Panc1 (cell line): ENCODE data around the gene UBE2D4. TPM values are rescaled to one million over a fixed set of nuclear protein-coding genes. Genes with fewer than 3 reads are reported as not detected.
"Not testable (repeated sequence)": the region's sequence is repeated elsewhere in the genome, so short reads cannot be mapped to it uniquely, and the experiment has no call there.

ENCODE experiments used
- ATAC-seq: fragments of 200-7000 bp; cut with Tn5 transposase; 2 replicates; pipeline ENCODE4 v1.9.1; 2020; ENCODE audit warnings: mild to moderate bottlenecking, moderate library complexity
- BruUV-seq: library from RNA; stranded (reverse); fragments of 400-500 nt; replicated peaks from 2 replicates; lab custom pipeline; 2021; lab: Mats Ljungman, UMichigan
- CTCF ChIA-PET: fragments of 300-600 bp; sonication (Branson Sonifier 250); formaldehyde crosslinking; loops from one replicate; lab custom pipeline; 2022; ENCODE audit warnings: antibody characterized with exemption; lab: Charles Lee
- POLR2A ChIA-PET: fragments of 300-600 bp; sonication (Branson Sonifier 250); formaldehyde crosslinking; loops from one replicate; lab custom pipeline; 2022; ENCODE audit warnings: antibody characterized with exemption; lab: Charles Lee
- DNase-seq: peaks from one replicate; pipeline ENCODE4 v3.0.0-alpha.2; 2010; ENCODE audit warnings: low read depth, low spot score
- H3K27ac ChIP-seq: 2 replicates; pipeline ENCODE4 v1.5.1; 2011; ENCODE audit warnings: mild to moderate bottlenecking, low read length, inconsistent platforms
- H3K27me3 ChIP-seq: fragments of 200-500 bp; sonication (Bioruptor generic); 2 replicates; pipeline ENCODE4 v1.6.0; 2014; ENCODE audit warnings: low read length, inconsistent platforms; ENCODE audit not compliant: control insufficient read depth, insufficient read depth
- H3K36me3 ChIP-seq: fragments of 200-500 bp; sonication (Bioruptor generic); 2 replicates; pipeline ENCODE4 v1.5.1; 2014; ENCODE audit warnings: inconsistent platforms, mild to moderate bottlenecking, low read length, moderate library complexity; ENCODE audit not compliant: control insufficient read depth, insufficient read depth
- H3K4me1 ChIP-seq: 2 replicates; pipeline ENCODE4 v1.5.1; 2011; ENCODE audit warnings: inconsistent platforms, mild to moderate bottlenecking, low read length, moderate library complexity; ENCODE audit not compliant: control insufficient read depth, insufficient read depth
- H3K4me3 ChIP-seq, 2 experiments: 2 replicates each; pipeline ENCODE4 v1.5.1; 2011 to 2012; ENCODE audit warnings: low read depth in 2 of 2, low read length in 2 of 2, mild to moderate bottlenecking in 2 of 2, inconsistent platforms in 1 of 2, moderate library complexity in 1 of 2
- H3K9me3 ChIP-seq: fragments of 200-500 bp; sonication (Bioruptor generic); 2 replicates; pipeline ENCODE4 v1.5.1; 2014; ENCODE audit warnings: low read depth, mild to moderate bottlenecking, inconsistent platforms, low read length, moderate library complexity; ENCODE audit not compliant: control insufficient read depth, insufficient read depth
- POLR2AphosphoS5 ChIP-seq: IDR thresholded peaks from 2 replicates; pipeline ENCODE4 v1.6.1; 2012; ENCODE audit warnings: mild to moderate bottlenecking, low read depth, low read length, moderate library complexity
- SIN3A ChIP-seq: IDR thresholded peaks from 2 replicates; pipeline ENCODE4 v1.6.1; 2012; ENCODE audit warnings: low read depth, mild to moderate bottlenecking, low read length, moderate library complexity, borderline replicate concordance; ENCODE audit not compliant: insufficient read depth
- TCF7L2 ChIP-seq: IDR thresholded peaks from 2 replicates; pipeline ENCODE4 v1.6.1; 2011; ENCODE audit warnings: mild to moderate bottlenecking, low read depth, low read length, inconsistent platforms
- in situ Hi-C: cut with HindIII; loops from 2 replicates; pipeline ENCODE4 v1.10.0; 2016; ENCODE audit warnings: low sequenced_read_pairs, low pct_unique_long_range_greater_than_20kb
- intact Hi-C: fragments of 100-400 bp; cut with micrococcal nuclease; formaldehyde crosslinking; loops from one replicate; pipeline ENCODE4 v1.10.0; 2022; ENCODE audit not compliant: unreplicated experiment
- total RNA-seq: library from RNA; stranded (reverse); gene quantifications from one replicate; pipeline ENCODE4 v1.2.1, GENCODE V29; 2021; ENCODE audit not compliant: unreplicated experiment
- TF ChIP-seq, protein P1 (sequence below): fragments of 450-650 bp; IDR thresholded peaks from 2 replicates; pipeline ENCODE4 v1.5.1; 2017; ENCODE audit warnings: mild to moderate bottlenecking
- TF ChIP-seq, protein P2 (sequence below), 2 experiments: IDR thresholded peaks; 2 replicates each; pipeline ENCODE4 v1.6.1; 2011 to 2012; ENCODE audit warnings: low read depth in 2 of 2, control low read depth in 1 of 2, low read length in 1 of 2, mild to moderate bottlenecking in 1 of 2, moderate library complexity in 1 of 2; ENCODE audit not compliant: insufficient read depth in 1 of 2

Gene UBE2D4
- total RNA-seq, 1 experiment from 2014 or later = 35.9 TPM

DNA sequence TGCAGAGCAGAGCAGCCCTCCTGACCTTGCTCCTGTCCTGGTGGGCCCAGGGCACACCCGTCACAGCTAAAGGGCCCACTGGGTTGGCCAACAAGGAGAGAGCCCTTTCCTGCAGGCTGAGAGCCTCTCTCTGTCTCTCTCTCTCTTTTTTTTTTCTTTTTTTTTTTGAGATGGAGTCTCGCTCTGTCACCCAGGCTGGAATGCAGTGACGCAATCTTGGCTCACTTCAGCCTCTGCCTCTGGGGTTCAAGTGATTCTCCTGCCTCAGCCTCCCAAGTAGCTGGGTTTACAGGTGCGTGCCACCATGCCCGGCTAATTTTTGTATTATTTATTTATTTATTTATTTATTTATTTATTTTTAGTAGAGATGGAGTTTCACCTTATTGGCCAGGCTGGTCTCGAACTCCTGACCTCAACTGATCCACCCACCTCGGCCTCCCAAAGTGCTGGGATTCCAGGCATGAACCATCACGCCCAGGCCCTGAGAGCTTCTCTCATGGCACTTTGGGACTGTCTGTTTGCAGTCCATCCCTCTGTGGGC is 47.9 kb downstream of the UBE2D4 start:
- H3K9me3 ChIP-seq, H3K27ac ChIP-seq, ATAC-seq, H3K4me3 ChIP-seq, BruUV-seq, H3K27me3 ChIP-seq, CTCF ChIA-PET, in situ Hi-C loops, H3K36me3 ChIP-seq, DNase-seq, H3K4me1 ChIP-seq, intact Hi-C loops: not testable (repeated sequence)
- POLR2A ChIA-PET = interaction anchor here (0.6 kb wide), 1 partner anchor 343 kb away, joined by 8 read pairs; no protein-coding TSS in a partner anchor

DNA sequence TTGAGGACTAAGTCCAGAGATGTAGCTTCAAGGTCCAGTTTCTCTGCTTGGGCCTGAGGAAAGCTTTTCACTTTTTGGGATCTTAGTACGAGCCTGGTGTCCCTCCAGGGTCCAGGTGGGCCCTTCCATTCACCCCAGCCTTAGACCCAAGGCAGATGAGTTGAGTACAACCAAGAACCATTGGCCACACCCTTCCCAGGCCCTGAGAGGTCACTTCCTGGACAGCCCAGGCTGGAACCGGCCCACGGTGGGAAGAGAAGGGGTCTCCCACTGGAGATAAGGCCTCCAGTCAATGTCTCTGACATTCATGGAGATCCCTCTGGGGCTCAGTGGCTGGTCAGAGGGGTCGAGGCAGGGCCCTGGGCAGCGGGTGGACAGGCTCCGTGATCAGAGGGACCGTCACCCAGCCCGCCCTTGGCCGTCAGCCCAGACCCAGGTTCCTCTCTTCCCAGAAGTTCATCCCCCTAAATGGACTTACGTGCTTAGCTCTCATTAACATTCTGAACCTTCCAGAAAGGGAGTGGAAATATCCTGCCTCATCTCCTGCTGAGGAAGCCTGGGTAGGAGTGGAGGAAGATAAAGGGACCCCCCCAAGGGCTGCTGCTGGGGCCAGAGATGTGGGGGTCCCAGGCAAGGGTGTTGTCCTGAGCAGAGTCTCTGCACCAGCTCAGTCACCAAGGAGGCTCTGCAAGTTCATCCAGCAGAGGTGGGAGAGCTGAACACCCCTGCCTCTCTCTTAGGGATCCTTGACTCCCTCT is 48.7 kb downstream of the UBE2D4 start:
- intact Hi-C loops, H3K27ac ChIP-seq, BruUV-seq, H3K9me3 ChIP-seq, H3K4me3 ChIP-seq, H3K36me3 ChIP-seq, POLR2A ChIA-PET, in situ Hi-C loops, CTCF ChIA-PET, H3K4me1 ChIP-seq, H3K27me3 ChIP-seq, DNase-seq, ATAC-seq: not testable (repeated sequence)

DNA sequence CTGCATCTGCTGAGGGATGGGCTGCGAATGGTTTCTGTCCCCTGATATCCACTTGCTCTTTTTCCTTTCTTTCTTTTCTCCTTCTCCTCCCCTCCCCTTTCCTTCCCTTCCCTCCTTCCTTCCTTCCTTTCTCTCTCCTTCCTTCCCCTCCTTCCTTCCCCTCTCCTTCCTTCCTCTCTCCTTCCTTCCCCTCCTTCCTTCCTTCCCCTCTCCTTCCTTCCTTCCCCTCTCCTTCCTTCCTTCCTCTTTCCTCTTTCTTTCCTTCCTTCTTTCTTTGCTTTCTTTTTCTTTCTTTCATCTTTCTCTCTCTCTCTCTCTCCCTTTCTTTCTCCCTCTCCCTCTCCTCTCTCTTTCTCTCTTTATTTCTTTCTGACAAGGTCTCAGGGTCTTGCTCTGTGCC is 51.3 kb downstream of the UBE2D4 start:
- ChIA-PET CTCF (no interaction called here), POLR2A (no interaction called here)
- Histone ChIP-seq H3K27me3 (no peaks in the 10 kb centered on the region), H3K4me3 (no peak overlapping the region), H3K27ac (no peak overlapping the region), H3K36me3 (no peaks in the 10 kb centered on the region), H3K4me1 (no peaks in the 10 kb centered on the region), H3K9me3 (no peaks in the 10 kb centered on the region)
- no peak for ATAC-seq
- in situ Hi-C loops = no loop called here
- BruUV-seq = no TSS peak
- intact Hi-C loops = no loop called here
- TF ChIP-seq, protein P1, sequence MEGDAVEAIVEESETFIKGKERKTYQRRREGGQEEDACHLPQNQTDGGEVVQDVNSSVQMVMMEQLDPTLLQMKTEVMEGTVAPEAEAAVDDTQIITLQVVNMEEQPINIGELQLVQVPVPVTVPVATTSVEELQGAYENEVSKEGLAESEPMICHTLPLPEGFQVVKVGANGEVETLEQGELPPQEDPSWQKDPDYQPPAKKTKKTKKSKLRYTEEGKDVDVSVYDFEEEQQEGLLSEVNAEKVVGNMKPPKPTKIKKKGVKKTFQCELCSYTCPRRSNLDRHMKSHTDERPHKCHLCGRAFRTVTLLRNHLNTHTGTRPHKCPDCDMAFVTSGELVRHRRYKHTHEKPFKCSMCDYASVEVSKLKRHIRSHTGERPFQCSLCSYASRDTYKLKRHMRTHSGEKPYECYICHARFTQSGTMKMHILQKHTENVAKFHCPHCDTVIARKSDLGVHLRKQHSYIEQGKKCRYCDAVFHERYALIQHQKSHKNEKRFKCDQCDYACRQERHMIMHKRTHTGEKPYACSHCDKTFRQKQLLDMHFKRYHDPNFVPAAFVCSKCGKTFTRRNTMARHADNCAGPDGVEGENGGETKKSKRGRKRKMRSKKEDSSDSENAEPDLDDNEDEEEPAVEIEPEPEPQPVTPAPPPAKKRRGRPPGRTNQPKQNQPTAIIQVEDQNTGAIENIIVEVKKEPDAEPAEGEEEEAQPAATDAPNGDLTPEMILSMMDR = no peak
- TF ChIP-seq SIN3A = no peak
- no peak for TF ChIP-seq TCF7L2
- no peak for TF ChIP-seq POLR2AphosphoS5
- TF ChIP-seq, protein P2, sequence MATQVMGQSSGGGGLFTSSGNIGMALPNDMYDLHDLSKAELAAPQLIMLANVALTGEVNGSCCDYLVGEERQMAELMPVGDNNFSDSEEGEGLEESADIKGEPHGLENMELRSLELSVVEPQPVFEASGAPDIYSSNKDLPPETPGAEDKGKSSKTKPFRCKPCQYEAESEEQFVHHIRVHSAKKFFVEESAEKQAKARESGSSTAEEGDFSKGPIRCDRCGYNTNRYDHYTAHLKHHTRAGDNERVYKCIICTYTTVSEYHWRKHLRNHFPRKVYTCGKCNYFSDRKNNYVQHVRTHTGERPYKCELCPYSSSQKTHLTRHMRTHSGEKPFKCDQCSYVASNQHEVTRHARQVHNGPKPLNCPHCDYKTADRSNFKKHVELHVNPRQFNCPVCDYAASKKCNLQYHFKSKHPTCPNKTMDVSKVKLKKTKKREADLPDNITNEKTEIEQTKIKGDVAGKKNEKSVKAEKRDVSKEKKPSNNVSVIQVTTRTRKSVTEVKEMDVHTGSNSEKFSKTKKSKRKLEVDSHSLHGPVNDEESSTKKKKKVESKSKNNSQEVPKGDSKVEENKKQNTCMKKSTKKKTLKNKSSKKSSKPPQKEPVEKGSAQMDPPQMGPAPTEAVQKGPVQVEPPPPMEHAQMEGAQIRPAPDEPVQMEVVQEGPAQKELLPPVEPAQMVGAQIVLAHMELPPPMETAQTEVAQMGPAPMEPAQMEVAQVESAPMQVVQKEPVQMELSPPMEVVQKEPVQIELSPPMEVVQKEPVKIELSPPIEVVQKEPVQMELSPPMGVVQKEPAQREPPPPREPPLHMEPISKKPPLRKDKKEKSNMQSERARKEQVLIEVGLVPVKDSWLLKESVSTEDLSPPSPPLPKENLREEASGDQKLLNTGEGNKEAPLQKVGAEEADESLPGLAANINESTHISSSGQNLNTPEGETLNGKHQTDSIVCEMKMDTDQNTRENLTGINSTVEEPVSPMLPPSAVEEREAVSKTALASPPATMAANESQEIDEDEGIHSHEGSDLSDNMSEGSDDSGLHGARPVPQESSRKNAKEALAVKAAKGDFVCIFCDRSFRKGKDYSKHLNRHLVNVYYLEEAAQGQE (IDR thresholded peaks at IDR 0.05; ENCODE audit: insufficient read depth in 1 of 2, low read depth in 2 of 2, low read length in 1 of 2) = no peak
- no peak for DNase-seq

DNA sequence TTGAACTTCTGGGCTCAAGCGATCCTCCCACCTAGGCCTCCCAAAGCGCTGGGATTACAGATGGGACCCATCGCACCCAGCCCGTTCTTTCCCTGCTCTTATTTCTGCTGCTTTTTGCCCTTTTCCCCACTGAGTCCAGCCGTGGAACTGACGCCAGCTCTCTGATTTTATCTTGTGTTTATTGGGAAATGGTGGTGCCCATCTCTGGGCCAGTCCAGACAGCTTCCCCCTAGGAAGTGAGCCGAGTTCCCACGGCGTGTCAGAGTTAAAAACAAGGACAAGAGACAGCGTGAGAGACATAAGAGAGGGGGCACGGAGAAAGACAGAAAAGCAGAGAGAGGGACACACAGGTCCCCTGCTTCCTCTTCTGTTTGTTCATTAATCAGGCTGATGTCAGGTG is 51.9 kb downstream of the UBE2D4 start:
- H3K9me3 ChIP-seq, intact Hi-C loops, DNase-seq, H3K27me3 ChIP-seq, in situ Hi-C loops, H3K36me3 ChIP-seq, H3K4me3 ChIP-seq, H3K27ac ChIP-seq, H3K4me1 ChIP-seq, BruUV-seq, ATAC-seq, CTCF ChIA-PET, POLR2A ChIA-PET: not testable (repeated sequence)

DNA sequence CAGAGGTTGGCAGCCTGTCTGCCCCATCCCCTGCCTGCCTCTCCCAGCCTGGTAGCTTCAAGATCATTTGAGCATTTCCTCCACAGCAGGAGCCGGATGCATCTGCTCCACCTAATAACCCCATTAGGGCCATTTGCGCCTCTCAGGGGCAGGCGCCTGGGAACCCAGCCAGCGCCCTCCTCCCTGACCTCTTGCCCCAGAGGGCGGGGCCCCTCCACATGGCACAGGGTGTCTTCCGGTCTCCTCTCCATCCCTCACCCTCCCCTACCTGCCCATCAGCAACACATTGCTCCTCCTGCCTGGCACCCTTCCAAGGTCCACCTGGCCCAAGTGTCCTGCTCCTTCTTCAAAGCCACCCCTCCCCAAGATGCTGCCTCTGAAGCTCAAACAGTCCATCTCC is 56.6 kb downstream of the UBE2D4 start:
- H3K27me3 ChIP-seq, H3K9me3 ChIP-seq, POLR2A ChIA-PET, CTCF ChIA-PET, DNase-seq, ATAC-seq, intact Hi-C loops, H3K27ac ChIP-seq, H3K36me3 ChIP-seq, H3K4me3 ChIP-seq, H3K4me1 ChIP-seq, in situ Hi-C loops: not testable (repeated sequence)
- TSS peak; percentile 56 for BruUV-seq
